GM18498 (cell line): ENCODE results near the gene SINHCAF.
A peak's percentile ranks its signal among the peaks of the same experiment; 100 is the strongest.
"Not testable (repeated sequence)": the region's sequence is repeated elsewhere in the genome, so short reads cannot be mapped to it uniquely, and the experiment has no call there.

Source experiments
- ATAC-seq: cut with Tn5 transposase; IDR thresholded peaks from one replicate; pipeline ENCODE4 v1.9.1; 2021; ENCODE audit warnings: mild to moderate bottlenecking, moderate library complexity; ENCODE audit not compliant: unreplicated experiment

The SINHCAF gene, protein sequence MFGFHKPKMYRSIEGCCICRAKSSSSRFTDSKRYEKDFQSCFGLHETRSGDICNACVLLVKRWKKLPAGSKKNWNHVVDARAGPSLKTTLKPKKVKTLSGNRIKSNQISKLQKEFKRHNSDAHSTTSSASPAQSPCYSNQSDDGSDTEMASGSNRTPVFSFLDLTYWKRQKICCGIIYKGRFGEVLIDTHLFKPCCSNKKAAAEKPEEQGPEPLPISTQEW

GRCh38 chr12:31325877-31326631, at the start of gene SINHCAF:
Gene SINHCAF, minus strand, starts transcription at chr12:31326150. Its CDS starts 27,946 bp downstream, at chr12:31298204.
- peak; percentile 50 for ATAC-seq

DNA sequence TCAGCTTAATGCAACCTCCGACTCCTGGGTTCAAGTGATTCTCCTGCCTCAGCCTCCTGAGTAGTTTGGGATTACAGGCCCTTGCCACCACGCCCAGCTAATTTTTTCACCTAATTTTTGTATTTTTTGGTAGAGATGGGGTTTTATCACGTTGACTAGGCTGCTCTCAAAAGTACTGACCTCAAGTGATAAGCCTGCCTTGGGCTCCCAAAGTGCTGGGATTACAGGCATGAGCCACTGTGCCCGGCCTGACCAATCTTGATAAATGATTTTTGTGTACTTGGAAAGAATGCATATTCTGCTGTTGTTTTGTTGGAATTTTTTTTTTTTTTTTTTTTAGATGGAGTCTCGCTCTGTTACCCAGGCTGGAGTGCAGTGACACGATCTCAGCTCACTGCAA, 49.5 kb upstream of the SINHCAF start:
- ATAC-seq = not testable (repeated sequence)

- ATAC-seq = no peak
These were observed 45.3 kb upstream of the SINHCAF start for GRCh38 chr12:31371256-31371620.

- ATAC-seq = no peak
These were observed 44.7 kb upstream of the SINHCAF start for GRCh38 chr12:31370531-31371255.

- no peak for ATAC-seq
These were observed 44.0 kb upstream of the SINHCAF start for GRCh38 chr12:31369712-31370521.

DNA sequence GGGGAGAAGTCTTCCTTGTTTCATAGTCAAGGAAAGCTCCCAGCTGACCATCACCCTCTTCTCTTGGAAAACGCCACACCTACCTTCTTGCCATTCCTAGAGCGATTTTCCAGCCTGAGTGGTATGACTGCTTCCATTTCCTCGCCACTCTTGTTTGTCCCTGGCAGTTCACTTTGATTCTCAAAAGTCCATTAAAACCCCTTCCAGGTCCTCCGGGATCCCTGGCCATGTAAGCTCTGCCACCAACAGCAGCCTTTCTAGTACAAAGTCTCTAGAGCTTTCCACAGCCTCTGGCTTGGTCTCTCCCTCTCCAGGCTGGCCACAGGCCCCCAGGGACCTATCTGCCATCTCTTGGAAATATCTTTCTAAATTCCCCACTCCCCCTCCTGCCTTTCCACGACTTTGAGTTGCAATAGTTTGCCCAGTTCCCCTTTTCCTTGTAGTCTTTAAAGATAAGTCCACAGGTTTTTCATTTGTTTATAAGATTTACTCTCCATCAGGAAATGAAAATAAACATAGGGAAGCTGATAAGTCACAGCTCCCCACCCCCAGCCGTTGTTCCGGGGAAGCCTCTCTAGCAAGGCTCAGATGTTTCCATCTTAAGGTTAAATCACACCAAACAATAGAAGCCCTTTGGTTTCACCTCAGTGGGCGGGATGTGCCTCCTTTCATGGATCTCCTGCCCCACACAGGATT, 42.9 kb upstream of the SINHCAF start:
- no peak for ATAC-seq

DNA sequence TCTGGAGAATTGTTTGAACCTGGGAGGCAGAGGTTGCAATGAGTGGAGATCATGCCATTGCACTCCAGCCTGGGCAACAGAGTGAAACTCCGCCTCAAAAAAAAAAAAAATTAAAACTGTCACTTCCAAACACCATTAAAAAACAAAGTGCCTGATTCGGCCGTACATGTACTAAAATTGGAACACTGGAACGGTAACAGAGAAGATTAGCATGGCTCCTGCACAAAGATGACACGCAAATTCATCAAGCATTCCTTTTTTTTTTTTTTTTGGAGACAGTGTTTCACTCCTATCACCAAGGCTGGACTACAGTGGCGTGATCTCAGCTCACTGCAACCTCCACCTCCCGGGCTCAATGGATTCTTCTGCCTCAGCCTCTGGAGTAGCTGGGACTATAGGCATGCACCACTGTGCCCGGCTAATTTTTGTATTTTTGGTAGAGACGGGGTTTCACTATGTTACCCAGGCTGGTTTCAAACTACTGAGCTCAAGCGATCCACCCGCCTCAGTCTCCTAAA, 40.2 kb upstream of the SINHCAF start:
- no peak for ATAC-seq

DNA sequence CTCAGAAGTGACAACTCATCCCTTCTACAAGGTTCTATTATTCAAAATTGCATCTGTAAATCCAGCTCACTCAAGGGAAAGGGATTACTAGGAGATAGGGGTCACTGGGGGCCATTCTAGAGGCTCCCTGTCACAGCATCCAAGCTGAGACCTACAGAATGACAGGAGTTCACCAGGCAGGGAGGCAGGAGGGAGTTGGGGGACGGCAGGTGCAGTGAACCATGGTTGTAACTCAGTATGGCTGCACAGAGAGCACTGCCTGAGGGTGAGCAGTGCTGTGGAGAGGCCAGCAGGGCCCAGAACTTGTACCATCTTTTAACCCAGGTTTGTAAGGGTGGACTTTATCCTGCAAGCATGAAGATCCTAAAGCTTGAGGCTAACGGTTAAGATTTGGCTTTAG, 37.9 kb upstream of the SINHCAF start:
- ATAC-seq = no peak

DNA sequence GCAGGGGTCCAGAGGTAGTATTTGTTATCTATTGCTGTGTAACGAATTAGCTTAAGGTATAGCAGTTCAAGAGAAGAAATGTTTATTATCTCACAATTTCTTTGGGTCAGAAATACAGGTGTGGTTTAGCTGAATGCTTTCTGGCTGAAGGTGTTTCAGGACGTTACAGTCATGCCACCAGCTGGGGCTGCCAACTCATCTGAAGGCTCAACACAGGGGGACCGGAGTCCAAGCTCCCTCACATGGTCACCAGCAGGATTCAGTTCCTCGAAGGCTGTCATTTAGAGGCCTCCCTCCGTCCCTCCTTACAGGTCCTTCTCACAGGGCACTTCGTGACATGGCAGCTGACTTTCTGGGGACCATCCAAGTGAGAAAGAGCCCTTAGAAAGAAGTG, 37.5 kb upstream of the SINHCAF start:
- peak; percentile 14 for ATAC-seq

GRCh38 chr12:31362759-31363415, 36.9 kb upstream of the SINHCAF start:
- peak; percentile 78 for ATAC-seq

GRCh38 chr12:31362115-31362758, 36.3 kb upstream of the SINHCAF start:
- peak; percentile 51 for ATAC-seq

DNA sequence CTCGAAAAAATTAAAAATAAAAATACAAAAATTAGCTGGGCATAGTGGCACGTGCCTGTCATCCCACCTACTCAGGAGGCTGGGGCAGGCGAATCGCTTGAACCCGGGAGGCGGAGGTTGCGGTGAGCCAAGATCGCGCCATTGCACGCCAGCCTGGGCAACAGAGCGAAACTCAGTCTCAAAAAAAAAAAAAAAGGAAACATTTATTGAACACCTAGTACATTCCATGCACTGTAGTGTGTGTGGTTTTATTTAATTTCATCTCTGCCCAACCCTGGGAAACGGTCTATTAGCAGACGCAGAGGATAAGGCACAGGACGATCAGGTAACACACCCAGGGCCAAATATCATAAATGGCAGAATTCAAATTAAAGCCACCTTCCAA, 35.8 kb upstream of the SINHCAF start:
- ATAC-seq = no peak

- no peak for ATAC-seq
These were observed 29.8 kb upstream of the SINHCAF start for GRCh38 chr12:31355747-31356107.

- no peak for ATAC-seq
These were observed 28.1 kb upstream of the SINHCAF start for GRCh38 chr12:31353750-31354708.

GRCh38 chr12:31346267-31346666, 20.3 kb upstream of the SINHCAF start:
- ATAC-seq = no peak

- no peak for ATAC-seq
These were observed 17.2 kb upstream of the SINHCAF start for GRCh38 chr12:31343139-31343538.

DNA sequence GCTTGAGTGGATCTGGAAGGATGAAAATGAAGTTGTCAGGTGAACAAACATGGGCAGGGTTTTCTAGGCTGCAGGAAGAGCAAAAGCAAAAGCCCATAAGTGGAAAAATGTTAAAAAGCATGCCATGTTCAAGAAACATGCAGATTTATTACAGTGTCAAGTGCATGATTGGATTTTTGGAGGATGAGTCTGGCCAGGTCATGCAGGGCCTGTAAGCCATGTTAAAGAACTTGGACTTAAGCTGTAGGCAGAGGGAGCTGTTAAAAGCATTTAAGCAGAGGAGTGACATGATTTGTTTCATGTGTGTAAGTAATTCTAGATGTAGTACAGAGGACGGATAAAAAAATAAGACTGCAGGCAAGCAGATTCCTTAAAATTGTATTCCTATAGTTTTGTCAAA, 16.3 kb upstream of the SINHCAF start:
- no peak for ATAC-seq
